Endothelial cell of umbilical vein (primary cell): ENCODE measurements around the gene CLCA1.

ENCODE experiments used
- GATA2 ChIP-seq: IDR thresholded peaks from 2 replicates; pipeline ENCODE4 v1.7.0; 2011; ENCODE audit warnings: low read depth, mild to moderate bottlenecking, moderate library complexity, mixed read lengths, low read length; ENCODE audit not compliant: insufficient read length, insufficient read depth
- JUN ChIP-seq: IDR thresholded peaks from 2 replicates; pipeline ENCODE4 v1.6.1; 2011; ENCODE audit warnings: borderline replicate concordance, low read depth; ENCODE audit not compliant: insufficient read length, insufficient read depth
- POLR2A ChIP-seq: IDR thresholded peaks from 2 replicates; pipeline ENCODE4 v1.6.1; 2012; ENCODE audit warnings: low read depth, mild to moderate bottlenecking, control low read depth, low read length
- POLR2AphosphoS5 ChIP-seq: IDR thresholded peaks from 2 replicates; pipeline ENCODE4 v1.6.1; 2012; ENCODE audit warnings: low read depth, mild to moderate bottlenecking, control low read depth, low read length, moderate library complexity; ENCODE audit not compliant: insufficient read depth
- TF ChIP-seq, protein P1 (sequence below), 2 donors: IDR thresholded peaks; 1 replicate in 1 of 2; 2 replicates in 1 of 2; pipeline ENCODE4 v1.5.1; 2011; ENCODE audit warnings: low read length in 2 of 2, mild to moderate bottlenecking in 2 of 2, moderate library complexity in 2 of 2, control low read depth in 1 of 2, inconsistent platforms in 1 of 2, low read depth in 1 of 2; ENCODE audit not compliant: insufficient read depth in 1 of 2; ENCODE audit errors: extremely low read depth in 1 of 2
- TF ChIP-seq, protein P2 (sequence below): IDR thresholded peaks from 2 replicates; pipeline ENCODE4 v1.6.1; 2011; ENCODE audit not compliant: insufficient read depth, insufficient read length

DNA sequence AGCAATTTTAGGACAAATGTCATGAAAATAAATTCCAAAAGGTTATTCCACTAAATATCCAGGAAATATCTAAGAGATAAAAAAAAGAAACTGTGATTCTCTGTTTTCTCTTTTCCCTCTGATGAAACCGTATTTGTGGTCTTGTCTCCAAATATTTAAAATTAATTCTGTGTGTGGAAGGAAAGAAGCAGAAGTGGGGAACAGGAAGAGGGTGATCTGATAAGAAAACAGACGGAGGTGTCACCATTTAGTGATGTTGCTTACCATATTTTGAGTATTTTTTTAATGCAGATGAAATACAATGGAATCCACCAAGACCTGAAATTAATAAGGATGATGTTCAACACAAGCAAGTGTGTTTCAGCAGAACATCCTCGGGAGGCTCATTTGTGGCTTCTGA is 29.6 kb downstream of the CLCA1 start:
- no peak for TF ChIP-seq JUN
- no peak for TF ChIP-seq GATA2
- no peak for TF ChIP-seq POLR2A
- TF ChIP-seq, protein P1, sequence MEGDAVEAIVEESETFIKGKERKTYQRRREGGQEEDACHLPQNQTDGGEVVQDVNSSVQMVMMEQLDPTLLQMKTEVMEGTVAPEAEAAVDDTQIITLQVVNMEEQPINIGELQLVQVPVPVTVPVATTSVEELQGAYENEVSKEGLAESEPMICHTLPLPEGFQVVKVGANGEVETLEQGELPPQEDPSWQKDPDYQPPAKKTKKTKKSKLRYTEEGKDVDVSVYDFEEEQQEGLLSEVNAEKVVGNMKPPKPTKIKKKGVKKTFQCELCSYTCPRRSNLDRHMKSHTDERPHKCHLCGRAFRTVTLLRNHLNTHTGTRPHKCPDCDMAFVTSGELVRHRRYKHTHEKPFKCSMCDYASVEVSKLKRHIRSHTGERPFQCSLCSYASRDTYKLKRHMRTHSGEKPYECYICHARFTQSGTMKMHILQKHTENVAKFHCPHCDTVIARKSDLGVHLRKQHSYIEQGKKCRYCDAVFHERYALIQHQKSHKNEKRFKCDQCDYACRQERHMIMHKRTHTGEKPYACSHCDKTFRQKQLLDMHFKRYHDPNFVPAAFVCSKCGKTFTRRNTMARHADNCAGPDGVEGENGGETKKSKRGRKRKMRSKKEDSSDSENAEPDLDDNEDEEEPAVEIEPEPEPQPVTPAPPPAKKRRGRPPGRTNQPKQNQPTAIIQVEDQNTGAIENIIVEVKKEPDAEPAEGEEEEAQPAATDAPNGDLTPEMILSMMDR (IDR thresholded peaks at IDR 0.05; ENCODE audit: extremely low read depth in 1 of 2, insufficient read depth in 1 of 2, low read depth in 1 of 2, low read length in 2 of 2) = no peak
- TF ChIP-seq, protein P2, sequence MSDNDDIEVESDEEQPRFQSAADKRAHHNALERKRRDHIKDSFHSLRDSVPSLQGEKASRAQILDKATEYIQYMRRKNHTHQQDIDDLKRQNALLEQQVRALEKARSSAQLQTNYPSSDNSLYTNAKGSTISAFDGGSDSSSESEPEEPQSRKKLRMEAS = no peak
- no peak for TF ChIP-seq POLR2AphosphoS5
